Heart left ventricle (tissue), 13 donors: ENCODE measurements around the gene VMAC.

Experiments
- POLR2A ChIP-seq, 2 donors: fragments of 450-650 bp; IDR thresholded peaks; one replicate each; pipeline ENCODE4 v1.6.1; 2017; ENCODE audit warnings: antibody characterized with exemption in 2 of 2, mild to moderate bottlenecking in 2 of 2, moderate library complexity in 2 of 2
- TF ChIP-seq, protein P1 (sequence below), 12 donors: fragments of 200-600 bp; sonication (generic) in 4 of 12; IDR thresholded peaks; one replicate each; pipeline versions ENCODE4 v1.5.0 to v1.8.0; 2018 to 2022; ENCODE audit warnings: antibody characterized with exemption in 12 of 12, mild to moderate bottlenecking in 5 of 12
- donor health status: ischemic (EF 13 %, LVEDD 7.1; RV severe dilation, severe dysfunction).
- donor health status: DM: no; HTN: yes; CAD: no.
- donor health status: DM: no; HTN: no; CAD: no.
- donor health status: ischemic (EF 25% LVEDD 6.9; RV normal size, moderate dysfunction).
- donor health status: ischemic (EF 25% LVEDD 5.7; RV mildly dilated, moderate dysfunction).
- donor health status: ischemic (EF 35%, LVEDD 5.7; RV mildly dilated, moderate dysfunction).
- donor health status: nonischemic (EF 11% LVEDD 7.7; RV severe dilation, severe dysfunction).
- donor health status: DM: yes; HTN: yes; CAD: no.
- donor health status: PGD.
- donor health status: ischemic (EF 29% LVEDD 5.4; RV normal size, mild dysfunction).
- donor health status: nonischemic (EF 23%, LVEDD 6.1; RV moderate dilation, normal function).

DNA sequence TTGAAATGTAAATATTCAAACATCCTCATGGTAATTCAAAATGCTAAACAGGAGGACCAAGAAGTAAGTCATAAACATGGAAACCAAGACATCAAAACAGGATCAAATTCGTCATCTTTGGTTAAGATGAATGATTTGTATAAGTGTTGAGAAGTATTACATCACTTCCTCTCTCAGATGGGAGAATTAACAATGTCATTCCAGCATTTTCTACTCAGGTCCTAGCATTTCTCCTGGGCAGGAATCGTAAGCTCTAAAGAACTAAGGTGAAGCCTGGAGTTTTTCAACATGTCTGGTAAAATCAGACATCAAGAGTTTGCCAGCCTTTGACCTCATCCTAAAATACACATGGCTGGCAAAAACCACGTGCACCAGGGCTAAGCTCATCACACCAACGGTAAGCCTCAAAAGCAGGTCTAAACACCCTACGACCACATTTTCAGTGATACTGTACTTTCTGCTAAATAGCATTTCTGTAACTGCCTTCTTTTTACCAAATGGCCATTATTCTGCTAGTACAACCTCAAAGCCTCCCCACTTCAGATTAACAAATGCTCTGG lies 48.4 kb downstream of the VMAC start:
- TF ChIP-seq, protein P1, sequence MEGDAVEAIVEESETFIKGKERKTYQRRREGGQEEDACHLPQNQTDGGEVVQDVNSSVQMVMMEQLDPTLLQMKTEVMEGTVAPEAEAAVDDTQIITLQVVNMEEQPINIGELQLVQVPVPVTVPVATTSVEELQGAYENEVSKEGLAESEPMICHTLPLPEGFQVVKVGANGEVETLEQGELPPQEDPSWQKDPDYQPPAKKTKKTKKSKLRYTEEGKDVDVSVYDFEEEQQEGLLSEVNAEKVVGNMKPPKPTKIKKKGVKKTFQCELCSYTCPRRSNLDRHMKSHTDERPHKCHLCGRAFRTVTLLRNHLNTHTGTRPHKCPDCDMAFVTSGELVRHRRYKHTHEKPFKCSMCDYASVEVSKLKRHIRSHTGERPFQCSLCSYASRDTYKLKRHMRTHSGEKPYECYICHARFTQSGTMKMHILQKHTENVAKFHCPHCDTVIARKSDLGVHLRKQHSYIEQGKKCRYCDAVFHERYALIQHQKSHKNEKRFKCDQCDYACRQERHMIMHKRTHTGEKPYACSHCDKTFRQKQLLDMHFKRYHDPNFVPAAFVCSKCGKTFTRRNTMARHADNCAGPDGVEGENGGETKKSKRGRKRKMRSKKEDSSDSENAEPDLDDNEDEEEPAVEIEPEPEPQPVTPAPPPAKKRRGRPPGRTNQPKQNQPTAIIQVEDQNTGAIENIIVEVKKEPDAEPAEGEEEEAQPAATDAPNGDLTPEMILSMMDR (IDR thresholded peaks at IDR 0.05) = no peak
- no peak for TF ChIP-seq POLR2A (IDR thresholded peaks at IDR 0.05)
